K562 (cell line): ENCODE results near the gene PDHA2. TPM values are rescaled to one million over a fixed set of nuclear protein-coding genes. Genes with fewer than 3 reads are reported as not detected.

Experiments used
- ATAC-seq: fragments of 200-7000 bp; cut with Tn5 transposase; 3 replicates; pipeline ENCODE4 v1.9.1; 2020; ENCODE audit warnings: moderate library complexity
- Bru-seq: library from RNA; stranded (reverse); fragments of 400-500 nt; gene quantifications from one replicate; lab custom pipeline; 2021; lab: Mats Ljungman, UMichigan
- BruChase-seq, 2 experiments: library from RNA; stranded (reverse); fragments of 400-500 nt; gene quantifications; one replicate each; lab custom pipeline; 2021; lab: Mats Ljungman, UMichigan
- BruUV-seq: library from RNA; stranded (reverse); fragments of 400-500 nt; replicated peaks from 2 replicates; lab custom pipeline; 2021; lab: Mats Ljungman, UMichigan
- CTCF ChIA-PET: fragments of 300-600 bp; formaldehyde crosslinking; extraction: SDS; loops from one replicate; lab custom pipeline; 2021; ENCODE audit warnings: low intra/inter-chr PET ratio; lab: Yijun Ruan, JAX
- POLR2A ChIA-PET: fragments of 300-600, 350-650 bp; sonication (Branson Sonifier 250); formaldehyde crosslinking; extraction: SDS; loops from one replicate; lab custom pipeline; 2021; ENCODE audit warnings: antibody characterized with exemption, inconsistent platforms; lab: Yijun Ruan, JAX
- DNase-seq, 4 experiments: peaks; one replicate each; pipeline versions ENCODE4 v3.0.0 to v3.0.0-alpha.2; 2011 to 2018; ENCODE audit warnings: low spot score in 3 of 4, mixed read lengths in 3 of 4; ENCODE audit errors: extremely low read depth in 1 of 4
- FAIRE-seq: peaks from 2 replicates; lab custom pipeline; 2011; peaks lifted over from hg19 to GRCh38; lab: Jason Lieb, UNC
- H2AFZ ChIP-seq: 2 replicates; pipeline ENCODE4 v1.6.0; 2011; ENCODE audit warnings: low read depth, low read length, control low read depth, inconsistent platforms
- H3K27ac ChIP-seq: fragments of 200-600 bp; 3 replicates; pipeline ENCODE4 v1.8.0; 2011; ENCODE audit warnings: low read depth, mild to moderate bottlenecking, control low read depth, inconsistent platforms, low read length, moderate library complexity, mixed read lengths; ENCODE audit errors: extremely low read depth
- H3K27me3 ChIP-seq, 2 experiments: fragments of 300-600 bp in 1 of 2; 2 replicates in 1 of 2; 3 replicates in 1 of 2; pipeline versions ENCODE4 v1.6.0 to v1.8.0; 2011; ENCODE audit warnings: inconsistent platforms in 2 of 2, low read length in 2 of 2, mild to moderate bottlenecking in 1 of 2, mixed read lengths in 1 of 2, moderate library complexity in 1 of 2; ENCODE audit not compliant: control insufficient read depth in 2 of 2, insufficient read depth in 2 of 2
- H3K36me3 ChIP-seq: fragments of 300-600 bp; 3 replicates; pipeline ENCODE4 v1.8.0; 2011; ENCODE audit warnings: mild to moderate bottlenecking, low read length, inconsistent platforms; ENCODE audit not compliant: control insufficient read depth, insufficient read depth
- H3K4me1 ChIP-seq, 2 experiments: fragments of 200-600 bp in 1 of 2; replicated peaks in 1 of 2; 2 replicates in 1 of 2; 3 replicates in 1 of 2; pipeline versions ENCODE4 v1.5.1 to v1.8.0; 2011; ENCODE audit warnings: inconsistent platforms in 2 of 2, low read length in 2 of 2, mild to moderate bottlenecking in 1 of 2, mixed read lengths in 1 of 2, moderate library complexity in 1 of 2; ENCODE audit not compliant: control insufficient read depth in 2 of 2, insufficient read depth in 2 of 2
- H3K4me2 ChIP-seq: 2 replicates; pipeline ENCODE4 v1.6.1; 2011; ENCODE audit warnings: low read length, control low read depth, inconsistent platforms, mixed read lengths; ENCODE audit not compliant: insufficient read depth
- H3K4me3 ChIP-seq: fragments of 200-600 bp; sonication (generic), shearing (Covaris generic); 2 replicates; pipeline ENCODE4 v1.5.1; 2016; ENCODE audit warnings: control low read depth, inconsistent platforms
- H3K79me2 ChIP-seq: fragments of 200-600 bp; 3 replicates; pipeline ENCODE4 v1.8.0; 2011; ENCODE audit warnings: low read length, inconsistent platforms; ENCODE audit not compliant: control insufficient read depth, insufficient read depth
- H3K9ac ChIP-seq, 2 experiments: 2 replicates each; pipeline versions ENCODE4 v1.6.0 to v1.6.1; 2011; ENCODE audit warnings: low read depth in 2 of 2, low read length in 2 of 2, control low read depth in 1 of 2, inconsistent platforms in 1 of 2, mild to moderate bottlenecking in 1 of 2, mixed read lengths in 1 of 2; ENCODE audit not compliant: insufficient read depth in 1 of 2
- H3K9me1 ChIP-seq: one replicate; pipeline ENCODE4 v1.6.0; 2011; ENCODE audit warnings: inconsistent platforms, mild to moderate bottlenecking, low read length, moderate library complexity; ENCODE audit not compliant: control insufficient read depth, insufficient read depth
- H3K9me3 ChIP-seq: replicated peaks from 2 replicates; pipeline ENCODE4 v1.5.1; 2011; ENCODE audit warnings: low read depth, low read length, inconsistent platforms; ENCODE audit not compliant: control insufficient read depth, insufficient read depth
- H4K20me1 ChIP-seq: replicated peaks from 2 replicates; pipeline ENCODE4 v1.6.1; 2011; ENCODE audit warnings: low read length, inconsistent platforms, mixed read lengths; ENCODE audit not compliant: control insufficient read depth, insufficient read depth
- AFF1 ChIP-seq, 2 experiments: fragments of 450-650 bp; IDR thresholded peaks; 2 replicates each; pipeline ENCODE4 v1.6.1; 2018; ENCODE audit warnings: mild to moderate bottlenecking in 2 of 2, low read depth in 1 of 2; ENCODE audit not compliant: partially characterized antibody in 2 of 2
- ARID3A ChIP-seq: IDR thresholded peaks from 2 replicates; pipeline ENCODE4 v1.6.1; 2012; ENCODE audit warnings: low read depth, low read length, improper control_type of control experiment, borderline replicate concordance
- CEBPG ChIP-seq, 3 experiments: fragments of 200-800 bp in 1 of 3; sonication (Bioruptor generic) in 1 of 3; sonication (generic) in 1 of 3; formaldehyde crosslinking in 1 of 3; IDR thresholded peaks in 2 of 3; conservative IDR thresholded peaks in 1 of 3; 2 replicates each; pipeline versions ENCODE4 v1.6.1 to v1.8.0; 2016 to 2022; ENCODE audit warnings: missing compliant biosample characterization in 2 of 3, missing genetic modification characterization in 2 of 3, mild to moderate bottlenecking in 1 of 3, missing genetic modification reagents in 1 of 3
- HMGN3 ChIP-seq: IDR thresholded peaks from 2 replicates; pipeline ENCODE4 v1.6.1; 2011; ENCODE audit warnings: borderline replicate concordance, low read depth, mild to moderate bottlenecking, mixed read lengths, low read length; ENCODE audit not compliant: insufficient read length; ENCODE audit errors: extremely low read depth
- NCOA6 ChIP-seq: fragments of 450-650 bp; IDR thresholded peaks from 2 replicates; pipeline ENCODE4 v1.6.1; 2017; ENCODE audit warnings: mild to moderate bottlenecking
- SP1 ChIP-seq: sonication (generic); formaldehyde crosslinking; IDR thresholded peaks from 2 replicates; pipeline ENCODE4 v1.8.1; 2022; ENCODE audit warnings: mild to moderate bottlenecking, missing genetic modification reagents
- ZNF511 ChIP-seq: sonication (generic); formaldehyde crosslinking; IDR thresholded peaks from 2 replicates; pipeline ENCODE4 v1.8.0; 2022; ENCODE audit warnings: mild to moderate bottlenecking, missing genetic modification reagents
- WGBS: fragments of 100-300 bp; shearing (Covaris generic); methylation state at CpG from one replicate; pipeline ENCODE4 v1.1.6; 2016; ENCODE audit warnings: low coverage, mixed read lengths; ENCODE audit not compliant: insufficient coverage; ENCODE audit errors: missing lambda C conversion rate; 5-methylcytosine and 5-hydroxymethylcytosine counted together
- in situ Hi-C: fragments of 300-500 bp; cut with MboI; formaldehyde crosslinking; loops from 4 replicates; pipeline ENCODE4 v1.15.0; 2018; ENCODE audit warnings: inconsistent platforms, mixed read lengths
- intact Hi-C: fragments of 100-400 bp; cut with micrococcal nuclease; formaldehyde crosslinking; loops from 2 replicates; pipeline ENCODE4 v1.14.2; 2022
- long read RNA-seq, 3 experiments: library from polyadenylated mRNA in 2 of 3; library from RNA in 1 of 3; unstranded in 2 of 3; stranded (forward) in 1 of 3; transcript quantifications; one replicate each; pipeline ENCODE4 v2.0.0, GENCODE V29; 2019 to 2022
- polyA minus RNA-seq, 3 experiments: library from RNA; depleted of rRNA, polyadenylated mRNA; stranded (reverse); fragments of >200 nt; gene quantifications; 2 replicates each; pipeline ENCODE4 v1.2.3, GENCODE V29; 2011
- polyA plus RNA-seq, 8 experiments: library from polyadenylated mRNA; depleted of rRNA in 4 of 8; stranded (reverse) in 5 of 8; unstranded in 3 of 8; fragments of >200 nt; fragmentation: Nextera tagmentation in 2 of 8; fragmentation: Illumina TruSeq in 1 of 8; extraction: Ambion mirVana in 2 of 8; extraction: Trizol in 1 of 8; gene quantifications; 2 replicates each; pipeline versions ENCODE4 v1.2.1 to v1.2.3, GENCODE V29; 2011 to 2014; ENCODE audit warnings: inconsistent platforms in 1 of 8, missing spikeins in 1 of 8
- total RNA-seq, 7 experiments: library from RNA; depleted of rRNA in 6 of 7; stranded (reverse); fragments of >200 nt in 6 of 7; fragmentation: Illumina TruSeq in 2 of 7; extraction: Trizol in 2 of 7; gene quantifications; 2 replicates each; pipeline versions ENCODE4 v1.2.1 to v1.2.3, GENCODE V29; 2011 to 2021; ENCODE audit warnings: low replicate concordance in 1 of 7

PDHA2 gene
- total RNA-seq (2011; cell fraction: chromatin; rRNA removed; ENCODE audit: low replicate concordance), result not detected in 2 replicates
- not detected in 2 replicates for total RNA-seq (2011; cell fraction: nucleolus; rRNA removed)
- not detected in 2 replicates for total RNA-seq (2011; cell fraction: nucleoplasm; rRNA removed)
- total RNA-seq (2014; rRNA removed) (not detected in 2 replicates), total RNA-seq (2014; rRNA removed; fragmentation: Illumina TruSeq; extraction: Trizol) (not detected in 2 replicates), total RNA-seq (2015; rRNA removed; fragmentation: Illumina TruSeq; extraction: Trizol) (not detected in 2 replicates), total RNA-seq (2021) (not detected in 2 replicates), polyA plus RNA-seq (2011; rRNA removed) (not detected in 2 replicates), polyA plus RNA-seq (2014; fragmentation: Illumina TruSeq; extraction: Trizol) (not detected in 2 replicates), polyA plus RNA-seq (2014; fragmentation: Nextera tagmentation; extraction: Ambion mirVana) (not detected), polyA plus RNA-seq (2014; rRNA removed) (not detected in 2 replicates), polyA minus RNA-seq (2011; rRNA and poly(A)+ RNA removed) (not detected in 2 replicates), Bru-seq, nascent RNA (not detected), BruChase-seq, experiment 1, labeled RNA remaining after a 2-hour chase (not detected), BruChase-seq, experiment 2, labeled RNA remaining after a 6-hour chase (not detected)
- polyA plus RNA-seq (2011; cell fraction: cytosol; rRNA removed), result not detected in 2 replicates
- polyA plus RNA-seq (2011; cell fraction: nucleus; rRNA removed), result not detected in 2 replicates
- polyA plus RNA-seq (2012), result not detected in 2 replicates
- polyA minus RNA-seq (2011; cell fraction: cytosol; rRNA and poly(A)+ RNA removed), result not detected in 2 replicates
- not detected in 2 replicates for polyA minus RNA-seq (2011; cell fraction: nucleus; rRNA and poly(A)+ RNA removed)
- long read RNA-seq, experiment 1, result 0 reads
- long read RNA-seq, experiment 2, result 0 reads
- long read RNA-seq, experiment 3, result 0 reads

- Histone ChIP-seq H3K36me3 (no peaks in the 10 kb centered on the region), H3K9me1 (no peaks in the 10 kb centered on the region), H3K79me2 (no peaks in the 10 kb centered on the region), H3K27me3 (no peaks in the 10 kb centered on the region), H3K4me3 (no peak within 1 kb of the TSS), H3K4me2 (no peak within 1 kb of the TSS), H3K4me1 (no peaks in the 10 kb centered on the region), H3K27ac (no peak within 1 kb of the TSS), H4K20me1 (no peaks in the 10 kb centered on the region), H3K9me3 (no peaks in the 10 kb centered on the region), H2AFZ (no peak within 1 kb of the TSS), H3K9ac (no peak within 1 kb of the TSS)
- intact Hi-C loops, result no loop called here
- FAIRE-seq (no peak), ATAC-seq (no peak), DNase-seq (no peak)
- TF ChIP-seq AFF1 (IDR thresholded peaks at IDR 0.05; ENCODE audit: low read depth in 1 of 2, partially characterized antibody in 2 of 2), result no peak
- no peak for TF ChIP-seq NCOA6
- no peak for TF ChIP-seq SP1 (CRISPR knock-in tag)
- no peak for TF ChIP-seq CEBPG (CRISPR knock-in tag; IDR thresholded peaks at IDR 0.05)
- no peak for TF ChIP-seq CEBPG (tag; conservative IDR thresholded peaks at IDR 0.05 in 1 of 2, IDR thresholded peaks at IDR 0.05 in 1 of 2)
- TF ChIP-seq ZNF511 (CRISPR knock-in tag), result no peak
- TF ChIP-seq HMGN3, result no peak
- TF ChIP-seq ARID3A, result no peak
- in situ Hi-C loops, result no loop called here
- no TSS peak for BruUV-seq
- ChIA-PET POLR2A (no interaction called here), CTCF (no interaction called here)
- WGBS, result 7% methylated on average over 21 of the region's 22 CpGs
These were observed at the start of gene PDHA2 for GRCh38 chr4:95839891-95840290. Gene PDHA2, plus strand, starts transcription at chr4:95840093. Its CDS starts 58 bp downstream, at chr4:95840151.
